OCI-LY7 (cell line): ENCODE measurements around the gene FGR.

Source experiments
- CTCF ChIP-seq: fragments of 200-600 bp; sonication (generic); conservative IDR thresholded peaks from 2 replicates; pipeline ENCODE4 v1.5.1; 2014; ENCODE audit warnings: mild to moderate bottlenecking, antibody characterized with exemption, low read length, moderate library complexity, mixed read lengths
- EZH2phosphoT487 ChIP-seq: fragments of 200-600 bp; sonication (generic); IDR thresholded peaks from 2 replicates; pipeline ENCODE4 v1.6.1; 2018; ENCODE audit warnings: low read depth, borderline replicate concordance, mild to moderate bottlenecking, mixed run types, antibody characterized with exemption, low read length, moderate library complexity, mixed read lengths

DNA sequence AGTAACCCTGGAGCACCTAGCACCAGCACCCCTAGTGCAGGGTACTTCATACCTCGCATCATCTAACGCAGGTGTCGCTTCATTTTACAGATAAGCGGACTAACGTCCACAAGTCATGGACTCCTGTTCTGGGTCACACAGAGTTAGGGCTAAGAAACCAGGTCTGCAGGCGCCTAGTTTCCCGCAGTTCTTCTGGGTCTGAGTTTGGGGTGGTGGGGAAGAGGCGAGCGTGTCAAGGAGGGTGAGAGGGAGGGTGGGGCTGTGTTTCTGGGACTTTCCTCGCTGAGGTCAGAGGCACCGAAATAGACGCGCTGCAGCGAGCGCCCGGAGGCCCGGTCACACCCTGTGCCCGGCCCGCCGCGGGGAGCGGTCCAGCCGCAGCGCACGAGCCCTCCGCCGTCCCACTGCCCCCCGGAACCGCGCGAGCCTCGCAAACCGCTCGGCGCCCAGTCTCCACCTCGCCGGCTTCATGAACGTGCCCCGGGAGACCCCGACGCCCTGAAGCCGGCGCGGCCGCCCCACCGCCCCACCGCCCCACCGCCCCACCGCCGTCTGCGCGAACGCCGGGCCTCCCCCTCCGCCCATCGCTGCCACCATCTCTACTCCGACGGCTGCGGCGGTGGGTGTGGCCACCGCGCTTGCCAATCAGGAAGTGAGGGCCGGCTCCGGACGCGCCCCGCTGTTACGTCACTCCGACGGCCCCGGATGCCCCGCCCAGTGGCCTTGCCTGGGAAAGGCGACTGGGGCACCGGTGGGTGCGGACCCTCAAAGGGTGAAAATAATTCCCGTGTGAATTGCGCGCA is 24.7 kb upstream of the FGR start:
- 0 out of 2 replicates have a peak, but pooled peaks have one; percentile 8 for TF ChIP-seq CTCF
- TF ChIP-seq EZH2phosphoT487 = no peak
